MM.1S (cell line): ENCODE results near the gene ABCE1.

ENCODE experiments used
- DNase-seq: peaks from one replicate; pipeline ENCODE4 v3.0.0-alpha.2; 2015
- H2AFZ ChIP-seq: fragments of 300-600 bp; sonication (generic); 2 replicates; pipeline ENCODE4 v1.6.0; 2016; ENCODE audit warnings: antibody characterized with exemption, low read length
- H3F3A ChIP-seq: fragments of 300-600 bp; sonication (generic); 2 replicates; pipeline ENCODE4 v1.6.1; 2016; ENCODE audit warnings: mild to moderate bottlenecking, antibody characterized with exemption, low read length, moderate library complexity, mixed read lengths; ENCODE audit not compliant: insufficient read depth
- H3K27ac ChIP-seq: fragments of 300-600 bp; sonication (generic); 2 replicates; pipeline ENCODE4 v1.5.1; 2016; ENCODE audit warnings: mild to moderate bottlenecking, low read length
- H3K27me3 ChIP-seq: fragments of 300-600 bp; sonication (generic); replicated peaks from 2 replicates; pipeline ENCODE4 v1.6.0; 2016; ENCODE audit warnings: low read length; ENCODE audit not compliant: insufficient read depth
- H3K36me3 ChIP-seq: fragments of 300-600 bp; sonication (generic); replicated peaks from 2 replicates; pipeline ENCODE4 v1.6.1; 2016; ENCODE audit warnings: mild to moderate bottlenecking, low read length, mixed read lengths; ENCODE audit not compliant: insufficient read depth
- H3K4me1 ChIP-seq: fragments of 300-600 bp; sonication (generic); 2 replicates; pipeline ENCODE4 v1.6.1; 2016; ENCODE audit warnings: low read length, mixed read lengths
- H3K4me2 ChIP-seq: fragments of 300-600 bp; sonication (generic); 2 replicates; pipeline ENCODE4 v1.6.0; 2016; ENCODE audit warnings: low read depth, low read length
- H3K4me3 ChIP-seq: fragments of 300-600 bp; sonication (generic); 2 replicates; pipeline ENCODE4 v1.5.1; 2016; ENCODE audit warnings: low read length, mixed read lengths
- H3K79me2 ChIP-seq: fragments of 300-600 bp; sonication (generic); 2 replicates; pipeline ENCODE4 v1.6.1; 2016; ENCODE audit warnings: mixed run types, low read length, mixed read lengths
- H3K9ac ChIP-seq: fragments of 300-600 bp; sonication (generic); 2 replicates; pipeline ENCODE4 v1.6.1; 2016; ENCODE audit warnings: low read length, mixed read lengths
- H3K9me2 ChIP-seq: fragments of 300-600 bp; sonication (generic); replicated peaks from 2 replicates; pipeline ENCODE4 v1.6.1; 2016; ENCODE audit warnings: mild to moderate bottlenecking, low read length, mixed read lengths; ENCODE audit not compliant: insufficient read depth
- H3K9me3 ChIP-seq: fragments of 300-600 bp; sonication (generic); replicated peaks from 2 replicates; pipeline ENCODE4 v1.6.1; 2016; ENCODE audit warnings: mild to moderate bottlenecking, low read length, mixed read lengths; ENCODE audit not compliant: insufficient read depth
- H4K20me1 ChIP-seq: fragments of 300-600 bp; sonication (generic); 2 replicates; pipeline ENCODE4 v1.6.1; 2016; ENCODE audit warnings: mild to moderate bottlenecking, low read length, moderate library complexity, mixed read lengths; ENCODE audit not compliant: insufficient read depth
- EZH2 ChIP-seq: fragments of 300-600 bp; sonication (generic); optimal IDR thresholded peaks from 2 replicates; pipeline ENCODE3; 2017; ENCODE audit warnings: low read depth, mild to moderate bottlenecking, antibody characterized with exemption, low read length, mixed read lengths
- EZH2phosphoT487 ChIP-seq: fragments of 300-600 bp; sonication (generic); IDR thresholded peaks from 2 replicates; pipeline ENCODE4 v1.6.1; 2018; ENCODE audit warnings: antibody characterized with exemption, low read length
- TF ChIP-seq, protein P1 (sequence below): fragments of 300-600 bp; sonication (generic); IDR thresholded peaks from 2 replicates; pipeline ENCODE4 v1.5.1; 2016; ENCODE audit warnings: antibody characterized with exemption, low read length, mixed read lengths

ABCE1 gene

DNA sequence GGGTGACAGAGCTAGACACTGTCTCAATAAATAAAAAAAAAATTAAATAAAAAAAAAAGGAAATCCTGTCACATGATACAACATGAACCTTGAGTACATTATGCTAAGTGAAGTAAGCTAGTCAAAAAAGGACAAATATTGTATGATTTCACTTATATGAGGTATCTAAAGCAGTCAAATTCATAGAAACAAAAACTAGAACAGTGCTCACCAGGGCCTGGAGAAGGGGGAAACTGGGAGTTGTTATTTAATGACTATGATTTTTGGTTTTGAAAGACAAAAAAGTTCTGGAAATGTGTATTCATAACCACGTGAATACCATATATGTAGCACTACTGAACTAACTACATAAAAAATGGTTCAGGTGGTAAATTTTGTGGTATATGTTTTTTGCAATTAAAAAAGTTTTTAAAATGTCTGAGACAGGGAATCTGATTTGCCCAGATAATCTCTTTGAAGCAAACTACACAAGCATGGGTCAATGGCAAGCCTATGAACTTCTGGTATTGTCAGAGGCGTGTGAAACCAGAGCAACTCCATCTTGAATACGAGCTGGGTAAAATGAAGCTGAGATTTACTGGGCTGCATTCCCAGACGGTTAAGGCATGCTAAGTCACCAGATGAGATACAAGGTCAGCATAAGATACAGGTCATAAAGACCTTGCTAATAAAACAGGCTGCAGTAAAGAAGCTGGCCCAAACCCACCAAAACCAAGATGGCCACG, 42.4 kb upstream of the ABCE1 start:
- H4K20me1 ChIP-seq = no peaks in the 10 kb centered on the region
- no peak overlapping the region for H3K4me3 ChIP-seq
- no peaks in the 10 kb centered on the region for H3K9me3 ChIP-seq
- no peaks in the 10 kb centered on the region for H3K36me3 ChIP-seq
- no peak overlapping the region for H3K27ac ChIP-seq
- no peak overlapping the region for H3K9ac ChIP-seq
- H3K9me2 ChIP-seq = no peaks in the 10 kb centered on the region
- peaks cover 11% of the 10 kb centered on the region; the same call in 1 of the 2 replicates for H3K4me1 ChIP-seq
- no peak overlapping the region for H2AFZ ChIP-seq
- no peak for TF ChIP-seq EZH2
- TF ChIP-seq EZH2phosphoT487 = no peak
- TF ChIP-seq, protein P1, sequence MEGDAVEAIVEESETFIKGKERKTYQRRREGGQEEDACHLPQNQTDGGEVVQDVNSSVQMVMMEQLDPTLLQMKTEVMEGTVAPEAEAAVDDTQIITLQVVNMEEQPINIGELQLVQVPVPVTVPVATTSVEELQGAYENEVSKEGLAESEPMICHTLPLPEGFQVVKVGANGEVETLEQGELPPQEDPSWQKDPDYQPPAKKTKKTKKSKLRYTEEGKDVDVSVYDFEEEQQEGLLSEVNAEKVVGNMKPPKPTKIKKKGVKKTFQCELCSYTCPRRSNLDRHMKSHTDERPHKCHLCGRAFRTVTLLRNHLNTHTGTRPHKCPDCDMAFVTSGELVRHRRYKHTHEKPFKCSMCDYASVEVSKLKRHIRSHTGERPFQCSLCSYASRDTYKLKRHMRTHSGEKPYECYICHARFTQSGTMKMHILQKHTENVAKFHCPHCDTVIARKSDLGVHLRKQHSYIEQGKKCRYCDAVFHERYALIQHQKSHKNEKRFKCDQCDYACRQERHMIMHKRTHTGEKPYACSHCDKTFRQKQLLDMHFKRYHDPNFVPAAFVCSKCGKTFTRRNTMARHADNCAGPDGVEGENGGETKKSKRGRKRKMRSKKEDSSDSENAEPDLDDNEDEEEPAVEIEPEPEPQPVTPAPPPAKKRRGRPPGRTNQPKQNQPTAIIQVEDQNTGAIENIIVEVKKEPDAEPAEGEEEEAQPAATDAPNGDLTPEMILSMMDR = no peak
- H3F3A ChIP-seq = no peaks in the 10 kb centered on the region
- H3K4me2 ChIP-seq = no peak overlapping the region
- H3K79me2 ChIP-seq = no peaks in the 10 kb centered on the region
- no peak for DNase-seq
- H3K27me3 ChIP-seq = no peaks in the 10 kb centered on the region

DNA sequence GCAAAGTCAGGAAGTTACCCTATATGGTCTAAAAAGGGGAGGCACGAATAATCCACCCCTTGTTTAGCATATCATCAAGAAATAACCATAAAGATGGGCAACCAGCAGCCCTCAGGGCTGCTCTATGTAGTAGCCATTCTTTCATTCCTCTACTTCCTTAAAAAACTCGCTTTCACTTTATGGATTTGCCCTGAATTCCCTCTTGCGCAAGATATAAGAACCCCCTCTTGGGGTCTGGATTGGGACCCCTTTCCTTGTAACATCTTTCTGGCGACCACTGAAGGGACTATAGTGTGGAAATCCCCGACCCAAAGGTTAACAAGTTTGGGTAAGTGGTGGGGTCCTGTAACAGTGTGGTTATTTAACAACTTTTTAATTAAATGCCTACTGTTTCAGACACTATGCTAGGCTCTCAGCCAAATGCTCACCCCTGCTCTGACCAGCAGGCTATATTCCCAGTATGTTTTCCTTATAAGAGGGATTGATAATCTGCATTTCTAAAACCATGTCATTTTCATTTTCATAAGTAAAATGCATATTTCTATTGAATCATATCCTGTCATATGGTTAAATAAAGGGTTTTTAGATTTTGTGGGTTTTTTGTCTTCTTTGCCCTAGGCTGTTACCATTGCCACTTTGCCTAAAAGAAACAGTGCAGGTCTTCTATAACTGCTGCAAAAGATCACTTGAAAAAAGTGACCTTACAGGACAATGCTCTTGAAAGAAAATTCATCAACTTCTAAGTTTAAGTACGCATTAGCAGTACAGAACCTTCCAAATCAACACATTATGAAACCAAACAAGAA, 41.6 kb upstream of the ABCE1 start:
- H3K4me1 ChIP-seq = peaks cover 11% of the 10 kb centered on the region; the same call in 1 of the 2 replicates
- no peaks in the 10 kb centered on the region for H3K27me3 ChIP-seq
- H3K79me2 ChIP-seq = no peaks in the 10 kb centered on the region
- DNase-seq = no peak
- H3K36me3 ChIP-seq = no peaks in the 10 kb centered on the region
- H2AFZ ChIP-seq = no peak overlapping the region
- TF ChIP-seq EZH2phosphoT487 = no peak
- TF ChIP-seq, protein P1 = no peak
- TF ChIP-seq EZH2 = no peak
- H3K9me2 ChIP-seq = no peaks in the 10 kb centered on the region
- no peak overlapping the region for H3K9ac ChIP-seq
- H3K27ac ChIP-seq = no peak overlapping the region
- no peaks in the 10 kb centered on the region for H4K20me1 ChIP-seq
- H3K9me3 ChIP-seq = no peaks in the 10 kb centered on the region
- H3K4me3 ChIP-seq = no peak overlapping the region
- H3F3A ChIP-seq = no peaks in the 10 kb centered on the region
- H3K4me2 ChIP-seq = no peak overlapping the region

DNA sequence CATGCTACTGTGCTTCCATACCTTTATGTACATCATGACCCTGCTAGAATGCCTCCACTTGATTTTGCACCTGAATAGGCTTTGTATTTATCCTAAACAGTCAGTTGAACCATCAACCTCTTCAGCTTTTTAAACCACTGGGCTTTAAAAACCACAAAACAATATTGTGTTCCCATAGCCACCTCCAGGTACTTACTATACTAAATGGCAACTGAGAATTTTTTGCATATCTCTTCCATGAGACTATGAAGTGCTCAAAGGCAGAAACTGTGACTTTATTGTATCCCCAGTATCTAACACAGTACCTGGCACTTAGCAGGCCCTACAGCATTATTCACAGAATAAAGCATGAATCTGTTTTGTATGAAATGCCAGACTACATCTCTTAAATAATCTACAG, 39.9 kb upstream of the ABCE1 start:
- TF ChIP-seq EZH2phosphoT487 = no peak
- no peak for TF ChIP-seq EZH2
- TF ChIP-seq, protein P1 = no peak
- DNase-seq = no peak

More for the DNA sequence above, 39.9 kb upstream of the ABCE1 start:
- no peaks in the 10 kb centered on the region for H3K9me3 ChIP-seq
- no peaks in the 10 kb centered on the region for H3K9me2 ChIP-seq
- H3K4me1 ChIP-seq = peaks cover 11% of the 10 kb centered on the region; the same call in 1 of the 2 replicates
- H3K36me3 ChIP-seq = no peaks in the 10 kb centered on the region
- H3K4me2 ChIP-seq = no peak overlapping the region
- no peaks in the 10 kb centered on the region for H4K20me1 ChIP-seq
- H3K27ac ChIP-seq = no peak overlapping the region
- no peaks in the 10 kb centered on the region for H3K27me3 ChIP-seq
- H2AFZ ChIP-seq = no peak overlapping the region
- no peak overlapping the region for H3K9ac ChIP-seq
- no peaks in the 10 kb centered on the region for H3F3A ChIP-seq
- no peaks in the 10 kb centered on the region for H3K79me2 ChIP-seq
- no peak overlapping the region for H3K4me3 ChIP-seq
